ENCODE measurements around the gene SH3RF3.

GRCh38 chr2:109271920-109272319 lies 142.9 kb downstream of the SH3RF3 start:
- no peak for TF ChIP-seq CTCF (IDR thresholded peaks at IDR 0.05)
- TF ChIP-seq POLR2A (IDR thresholded peaks at IDR 0.05): no peak
